HepG2 (cell line): Measurements from ENCODE around the gene SHISA4. TPM values are rescaled to one million over a fixed set of nuclear protein-coding genes. Genes with fewer than 3 reads are reported as not detected.

Experiments used
- ATAC-seq: fragments of 200-7000 bp; cut with Tn5 transposase; 3 replicates; pipeline ENCODE4 v1.9.1; 2020; ENCODE audit warnings: mild to moderate bottlenecking, moderate library complexity
- BruUV-seq: library from RNA; stranded (reverse); fragments of 400-500 nt; replicated peaks from 2 replicates; lab custom pipeline; 2021; lab: Mats Ljungman, UMichigan
- CTCF ChIA-PET: fragments of 300-600 bp; formaldehyde crosslinking; extraction: SDS; loops from one replicate; lab custom pipeline; 2021; ENCODE audit warnings: low total read pairs, inconsistent platforms, low intra/inter-chr PET ratio; lab: Yijun Ruan, JAX
- POLR2A ChIA-PET: fragments of 350-600 bp; sonication (Branson Sonifier 250); formaldehyde crosslinking; loops from one replicate; lab custom pipeline; 2020; ENCODE audit warnings: antibody characterized with exemption, inconsistent platforms; lab: Yijun Ruan, JAX
- DNase-seq: peaks from one replicate; pipeline ENCODE4 v3.0.0-alpha.2; 2015; ENCODE audit warnings: low spot score
- FAIRE-seq: peaks from 3 replicates; lab custom pipeline; 2011; peaks lifted over from hg19 to GRCh38; lab: Jason Lieb, UNC
- H2AFZ ChIP-seq: one replicate; pipeline ENCODE4 v1.6.1; 2011; ENCODE audit warnings: low read length, inconsistent platforms
- H3K27ac ChIP-seq: fragments of 300-600 bp; 3 replicates; pipeline ENCODE4 v1.8.0; 2011; ENCODE audit warnings: mixed run types, mild to moderate bottlenecking, mixed read lengths, low read length, inconsistent platforms; ENCODE audit not compliant: insufficient read depth; ENCODE audit errors: extremely low read length
- H3K27me3 ChIP-seq, 2 experiments: fragments of 200-600 bp in 1 of 2; 2 replicates in 1 of 2; 3 replicates in 1 of 2; pipeline versions ENCODE4 v1.6.0 to v1.8.0; 2011; ENCODE audit warnings: low read length in 2 of 2, mild to moderate bottlenecking in 2 of 2, moderate library complexity in 2 of 2, inconsistent platforms in 1 of 2; ENCODE audit not compliant: insufficient read depth in 2 of 2, control insufficient read depth in 1 of 2
- H3K36me3 ChIP-seq, 2 experiments: fragments of 200-600 bp in 1 of 2; replicated peaks in 1 of 2; 2 replicates in 1 of 2; 3 replicates in 1 of 2; pipeline versions ENCODE4 v1.5.1 to v1.8.0; 2011; ENCODE audit warnings: low read length in 2 of 2, inconsistent platforms in 1 of 2; ENCODE audit not compliant: insufficient read depth in 2 of 2, control insufficient read depth in 1 of 2
- H3K4me1 ChIP-seq: 2 replicates; pipeline ENCODE4 v1.5.1; 2012; ENCODE audit warnings: low read length, inconsistent platforms; ENCODE audit not compliant: insufficient read depth
- H3K4me2 ChIP-seq: 2 replicates; pipeline ENCODE4 v1.6.0; 2011; ENCODE audit warnings: low read depth, low read length, inconsistent platforms
- H3K4me3 ChIP-seq, 3 experiments: fragments of 200-600 bp in 1 of 3; sonication (generic), shearing (Covaris generic) in 1 of 3; replicated peaks in 1 of 3; 2 replicates each; pipeline ENCODE4 v1.5.1; 2011 to 2016; ENCODE audit warnings: low read length in 3 of 3, inconsistent platforms in 2 of 3, low read depth in 2 of 3, mild to moderate bottlenecking in 2 of 3, control low read depth in 1 of 3, mixed read lengths in 1 of 3; ENCODE audit not compliant: insufficient read depth in 1 of 3
- H3K79me2 ChIP-seq: one replicate; pipeline ENCODE4 v1.6.1; 2011; ENCODE audit warnings: low read length, inconsistent platforms; ENCODE audit not compliant: insufficient read depth
- H3K9ac ChIP-seq: 2 replicates; pipeline ENCODE4 v1.6.0; 2011; ENCODE audit warnings: mild to moderate bottlenecking, low read depth, low read length, inconsistent platforms; ENCODE audit not compliant: insufficient read depth
- H3K9me3 ChIP-seq: 2 replicates; pipeline ENCODE4 v1.5.1; 2012; ENCODE audit warnings: mild to moderate bottlenecking, low read length
- H4K20me1 ChIP-seq: 2 replicates; pipeline ENCODE4 v1.6.0; 2011; ENCODE audit warnings: inconsistent platforms, mild to moderate bottlenecking, low read length, moderate library complexity; ENCODE audit not compliant: insufficient read depth
- AKNA ChIP-seq: sonication (generic); formaldehyde crosslinking; IDR thresholded peaks from 2 replicates; pipeline ENCODE4 v1.4.0; 2020; ENCODE audit warnings: missing genetic modification reagents, borderline replicate concordance
- EHMT2 ChIP-seq: fragments of 200-600 bp; sonication (generic); IDR thresholded peaks from 2 replicates; pipeline ENCODE4 v1.7.0; 2017; ENCODE audit warnings: antibody characterized with exemption, low read depth, low read length, borderline replicate concordance
- IKZF4 ChIP-seq: sonication (generic); formaldehyde crosslinking; IDR thresholded peaks from 2 replicates; pipeline ENCODE4 v1.5.1; 2020; ENCODE audit warnings: borderline replicate concordance, mild to moderate bottlenecking, low read depth, missing genetic modification reagents; ENCODE audit errors: not compliant biosample characterization
- KMT2A ChIP-seq: sonication (generic); formaldehyde crosslinking; IDR thresholded peaks from 2 replicates; pipeline ENCODE4 v1.4.0; 2020; ENCODE audit warnings: missing genetic modification reagents
- MLLT10 ChIP-seq: sonication (generic); formaldehyde crosslinking; IDR thresholded peaks from 2 replicates; pipeline ENCODE4 v1.4.0; 2020; ENCODE audit warnings: missing genetic modification reagents
- MTF1 ChIP-seq: sonication (generic); formaldehyde crosslinking; IDR thresholded peaks from 2 replicates; pipeline ENCODE4 v1.5.0; 2020; ENCODE audit warnings: missing genetic modification reagents
- YEATS4 ChIP-seq: sonication (generic); formaldehyde crosslinking; IDR thresholded peaks from 2 replicates; pipeline ENCODE4 v1.4.0; 2020; ENCODE audit warnings: missing genetic modification reagents, borderline replicate concordance
- ZBTB20 ChIP-seq: sonication (generic); formaldehyde crosslinking; IDR thresholded peaks from 2 replicates; pipeline ENCODE4 v1.8.1; 2023; ENCODE audit warnings: missing genetic modification reagents, low read depth, mild to moderate bottlenecking, borderline replicate concordance
- ZBTB33 ChIP-seq: sonication (generic); formaldehyde crosslinking; IDR thresholded peaks from 2 replicates; pipeline ENCODE4 v1.4.0; 2020; ENCODE audit warnings: missing genetic modification reagents
- ZNF747 ChIP-seq: sonication (generic); formaldehyde crosslinking; IDR thresholded peaks from 2 replicates; pipeline ENCODE4 v1.8.1; 2023; ENCODE audit warnings: missing genetic modification reagents, mild to moderate bottlenecking, borderline replicate concordance
- ZNF790 ChIP-seq: sonication (generic); formaldehyde crosslinking; IDR thresholded peaks from 2 replicates; pipeline ENCODE4 v1.8.0; 2022; ENCODE audit warnings: missing genetic modification reagents, mild to moderate bottlenecking, borderline replicate concordance
- ZNF800 ChIP-seq: sonication (generic); formaldehyde crosslinking; IDR thresholded peaks from 2 replicates; pipeline ENCODE4 v1.4.0; 2020; ENCODE audit warnings: missing genetic modification reagents
- ZSCAN22 ChIP-seq: sonication (generic); formaldehyde crosslinking; IDR thresholded peaks from 2 replicates; pipeline ENCODE4 v1.4.0; 2020; ENCODE audit warnings: mild to moderate bottlenecking, missing genetic modification reagents
- WGBS: methylation state at CpG from one replicate; pipeline ENCODE4 v1.1.6; 2017; ENCODE audit warnings: low lambda C conversion rate; 5-methylcytosine and 5-hydroxymethylcytosine counted together
- in situ Hi-C: cut with HindIII; loops from 2 replicates; pipeline ENCODE4 v1.10.0; 2017; ENCODE audit warnings: low pct_unique_long_range_greater_than_20kb; ENCODE audit not compliant: extremely low pct_ligation_motif_present
- intact Hi-C: fragments of 100-400 bp; cut with micrococcal nuclease; formaldehyde crosslinking; loops from one replicate; pipeline ENCODE4 v1.10.0; 2022; ENCODE audit not compliant: unreplicated experiment
- polyA plus RNA-seq, 8 experiments: library from polyadenylated mRNA; depleted of rRNA in 3 of 8; stranded (reverse) in 7 of 8; unstranded in 1 of 8; fragments of >200 nt; fragmentation: Illumina TruSeq in 4 of 8; extraction: Trizol in 4 of 8; gene quantifications; 2 replicates each; pipeline versions ENCODE4 v1.2.1 to v1.2.3, GENCODE V29; 2011 to 2016; ENCODE audit warnings: low read depth in 4 of 8, missing spikeins in 1 of 8, mixed read lengths in 1 of 8; ENCODE audit not compliant: insufficient read depth in 1 of 8
- total RNA-seq, 5 experiments: library from RNA; depleted of rRNA; stranded (reverse); fragments of >200 nt; fragmentation: Illumina TruSeq; extraction: Trizol; gene quantifications; 2 replicates each; pipeline ENCODE4 v1.2.3, GENCODE V29; 2016; ENCODE audit warnings: low read depth in 1 of 5
- TF ChIP-seq, protein P1 (sequence below): sonication (generic); formaldehyde crosslinking; conservative IDR thresholded peaks from 2 replicates; pipeline ENCODE4 v1.4.0; 2020; ENCODE audit warnings: missing genetic modification reagents

The SHISA4 gene
- total and polyA plus RNA-seq, 2 of the 13 experiments (the other 11 are each of a cell fraction or from before 2014, with no cell fraction given): 0.51 to 1.0 TPM

GRCh38 chr1:201890223-201890622 is 1.5 kb downstream of the SHISA4 start:
- Histone ChIP-seq H3K27me3 (peaks cover 4 to 36% of the 10 kb centered on the region in 2 experiments; a peak in 3 of 5 replicates), H3K4me1 (peaks cover 16% of the 10 kb centered on the region), H3K4me2 (no peak overlapping the region), H3K9me3 (no peaks in the 10 kb centered on the region), H3K27ac (no peak overlapping the region), H3K36me3 (no peaks in the 10 kb centered on the region), H3K79me2 (no peaks in the 10 kb centered on the region), H4K20me1 (no peaks in the 10 kb centered on the region), H3K9ac (no peak overlapping the region), H2AFZ (no peak overlapping the region), H3K4me3 (no peak overlapping the region)
- ChIA-PET POLR2A (interaction anchor here (0.9 kb wide), 1 partner anchor 65 kb away, joined by 3 read pairs; the partner anchor contains the start of gene TIMM17A), CTCF (no interaction called here)
- 63% methylated on average over 6 of the region's 7 CpGs for WGBS
- intact Hi-C loops: loop anchor here (10.0 kb wide), 1 partner anchor 225 kb away; no protein-coding TSS in a partner anchor
- no peak for DNase-seq
- FAIRE-seq: no peak
- no peak for ATAC-seq
- in situ Hi-C loops: loop anchor here (5.0 kb wide), 1 partner anchor 82 kb away; no protein-coding TSS in a partner anchor
- BruUV-seq: no TSS peak
- TF ChIP-seq ZBTB33 (no peak), AKNA (CRISPR knock-in tag) (no peak), KMT2A (CRISPR knock-in tag) (no peak), MLLT10 (CRISPR knock-in tag) (no peak), EHMT2 (no peak), MTF1 (CRISPR knock-in tag) (no peak), ZNF800 (CRISPR knock-in tag) (no peak), ZSCAN22 (CRISPR knock-in tag) (no peak), ZNF790 (CRISPR knock-in tag) (no peak), IKZF4 (CRISPR knock-in tag) (no peak), ZNF747 (CRISPR knock-in tag) (no peak), YEATS4 (no peak), ZBTB20 (no peak)
- TF ChIP-seq, protein P1, sequence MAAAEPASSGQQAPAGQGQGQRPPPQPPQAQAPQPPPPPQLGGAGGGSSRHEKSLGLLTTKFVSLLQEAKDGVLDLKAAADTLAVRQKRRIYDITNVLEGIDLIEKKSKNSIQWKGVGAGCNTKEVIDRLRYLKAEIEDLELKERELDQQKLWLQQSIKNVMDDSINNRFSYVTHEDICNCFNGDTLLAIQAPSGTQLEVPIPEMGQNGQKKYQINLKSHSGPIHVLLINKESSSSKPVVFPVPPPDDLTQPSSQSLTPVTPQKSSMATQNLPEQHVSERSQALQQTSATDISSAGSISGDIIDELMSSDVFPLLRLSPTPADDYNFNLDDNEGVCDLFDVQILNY (CRISPR knock-in tag): no peak
